CD4-positive, alpha-beta T cell treated with Interleukin-15 for 4 hours (primary cell): ENCODE measurements around the gene CCDC33.
A peak's percentile ranks its signal among the peaks of the same experiment; 100 is the strongest.

Experiments used
- DNase-seq: peaks from one replicate; pipeline ENCODE4 v3.0.0-alpha.2; 2020; ENCODE audit warnings: low spot score

The CCDC33 gene

DNA sequence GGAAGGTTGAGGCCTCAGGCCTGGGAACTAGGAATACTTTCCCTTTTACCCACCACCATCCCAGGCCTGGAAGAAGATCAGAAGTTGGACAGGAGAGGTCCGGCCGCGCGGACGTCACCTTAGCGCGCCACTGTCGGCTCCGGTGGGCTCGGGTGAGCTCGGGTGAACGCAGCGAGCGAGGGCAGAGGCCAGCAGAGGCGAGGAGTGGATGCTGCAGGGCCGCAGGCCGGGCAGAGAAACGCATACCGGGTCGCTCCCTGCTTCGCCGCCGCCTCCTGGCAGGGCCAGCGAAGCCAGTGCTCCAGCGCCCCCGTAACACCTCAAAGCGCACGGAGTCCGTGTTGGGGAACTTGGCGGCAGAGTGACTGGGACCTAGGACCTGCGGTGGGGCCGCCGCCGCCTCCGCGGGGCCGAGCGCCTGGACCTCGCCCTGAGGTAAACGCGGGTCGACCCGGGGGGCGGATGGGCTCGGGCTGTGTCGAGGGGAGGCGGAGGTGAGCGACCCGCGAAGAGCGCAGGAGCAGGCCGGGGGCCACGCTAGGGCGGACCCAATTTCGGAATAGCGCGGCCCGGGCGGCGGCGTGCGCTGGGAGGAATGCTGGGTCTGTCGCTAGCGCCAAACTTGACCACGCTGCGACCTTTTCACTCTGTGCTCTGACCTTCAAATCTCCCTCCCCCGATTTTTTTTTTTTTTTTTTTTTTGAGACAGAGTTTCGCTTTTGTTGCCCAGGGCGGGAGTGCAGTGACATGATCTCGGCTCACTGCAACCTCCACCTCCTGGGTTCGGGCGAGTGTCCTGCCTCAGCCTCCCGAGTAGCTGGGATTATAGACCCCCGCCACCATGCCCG is 129.7 kb downstream of the CCDC33 start:
- DNase-seq = no peak

DNA sequence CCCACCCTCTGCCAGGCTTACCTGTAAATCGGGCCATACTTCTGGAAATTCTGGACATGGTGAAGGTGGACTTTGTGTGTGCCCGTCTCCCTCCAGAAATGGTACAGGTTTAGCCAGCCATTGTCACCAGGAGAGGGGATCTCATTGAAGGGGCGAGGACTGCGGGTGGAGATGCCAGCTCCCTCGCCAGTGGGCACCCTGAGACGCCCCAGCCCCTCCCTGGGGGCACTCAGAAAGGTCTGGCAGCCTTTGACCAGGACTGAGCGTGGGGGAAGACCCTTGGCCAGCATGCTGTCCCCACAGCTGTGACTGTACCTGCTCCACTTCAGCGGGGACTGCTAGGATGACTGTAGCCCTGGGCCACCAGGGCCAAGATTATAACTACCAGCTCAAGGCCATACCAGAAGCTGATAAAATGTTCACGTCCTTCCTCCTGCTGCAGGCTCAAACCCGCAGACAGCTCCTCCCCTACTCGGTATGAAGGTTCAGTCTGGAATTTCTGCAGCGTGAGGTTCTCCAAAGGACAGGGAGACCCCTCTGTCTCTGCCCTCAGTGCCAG is 131.2 kb downstream of the CCDC33 start, which contains the start of gene CYP11A1:
CYP11A1 (minus strand) TSS at position 351 of the 559 bp plus-strand sequence; CDS start at position 290, 61 bp downstream.
- DNase-seq = no peak

DNA sequence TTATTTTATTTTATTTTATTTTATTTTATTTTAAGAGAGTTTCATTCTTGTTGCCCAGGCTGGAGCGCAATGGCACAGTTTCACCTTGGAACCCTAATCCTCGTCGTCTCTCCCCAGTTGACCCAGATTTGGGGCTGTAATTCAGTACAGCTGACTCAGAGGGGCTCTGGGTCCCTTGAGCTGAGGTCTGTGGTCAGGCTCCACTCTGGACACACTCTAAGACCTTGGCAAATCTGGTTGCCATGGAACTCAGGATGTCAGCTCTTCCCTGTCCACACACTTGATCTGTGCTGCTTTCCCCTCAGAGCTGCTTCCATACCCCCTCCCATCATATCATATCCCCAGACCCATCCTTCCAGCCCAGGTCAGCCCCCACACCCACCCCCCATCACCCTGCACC is 132.0 kb downstream of the CCDC33 start:
- no peak for DNase-seq

DNA sequence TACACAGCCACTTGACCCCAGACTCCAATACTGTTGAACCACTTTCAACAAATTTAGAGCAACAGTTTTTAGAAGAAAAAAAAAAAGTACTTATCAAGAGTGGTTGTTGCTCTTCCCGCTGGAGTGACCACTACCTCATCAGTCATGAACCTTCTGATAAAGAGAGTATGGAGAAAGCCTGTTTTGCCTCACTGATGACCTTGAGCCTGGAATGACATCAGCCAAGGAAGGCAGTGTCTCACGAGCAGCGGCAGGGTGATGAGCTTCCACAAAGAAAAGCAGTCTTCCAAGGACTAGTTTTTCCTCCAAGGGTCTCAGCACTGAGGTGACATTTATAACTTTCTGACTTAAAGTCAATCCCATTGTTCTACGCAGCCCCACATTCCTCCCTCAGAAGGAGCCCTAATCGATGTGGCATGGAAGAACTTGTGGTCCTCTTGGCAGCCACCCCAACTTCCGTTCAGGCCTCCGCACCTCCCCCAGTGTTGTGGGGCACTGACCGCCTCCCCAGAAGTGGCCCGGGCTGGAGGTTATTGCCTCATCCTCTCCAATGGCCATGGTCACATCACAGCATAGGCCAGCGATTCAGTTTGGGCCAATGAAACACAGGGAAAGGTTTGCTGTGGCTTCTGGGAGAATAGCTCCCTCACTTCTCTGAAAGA is 133.1 kb downstream of the CCDC33 start:
- no peak for DNase-seq

DNA sequence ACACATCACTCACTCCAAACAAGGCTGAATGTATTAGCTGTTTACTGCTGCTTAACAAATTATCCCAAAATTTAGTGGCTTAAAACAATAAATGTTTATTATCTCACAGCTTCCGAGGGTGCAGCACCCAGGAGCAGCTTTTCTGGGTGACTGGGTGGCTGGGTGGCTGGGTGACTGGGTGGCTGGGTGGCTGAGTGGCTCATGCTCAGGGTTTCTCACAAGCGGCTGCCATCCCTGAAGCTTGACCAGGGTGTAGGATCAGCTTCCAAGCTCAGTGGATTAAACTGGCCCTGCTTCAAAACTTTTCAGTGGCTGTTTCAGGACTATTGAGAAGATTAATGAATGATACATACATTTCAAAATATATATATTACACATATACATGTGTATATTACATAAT is 133.6 kb downstream of the CCDC33 start:
- DNase-seq = no peak

DNA sequence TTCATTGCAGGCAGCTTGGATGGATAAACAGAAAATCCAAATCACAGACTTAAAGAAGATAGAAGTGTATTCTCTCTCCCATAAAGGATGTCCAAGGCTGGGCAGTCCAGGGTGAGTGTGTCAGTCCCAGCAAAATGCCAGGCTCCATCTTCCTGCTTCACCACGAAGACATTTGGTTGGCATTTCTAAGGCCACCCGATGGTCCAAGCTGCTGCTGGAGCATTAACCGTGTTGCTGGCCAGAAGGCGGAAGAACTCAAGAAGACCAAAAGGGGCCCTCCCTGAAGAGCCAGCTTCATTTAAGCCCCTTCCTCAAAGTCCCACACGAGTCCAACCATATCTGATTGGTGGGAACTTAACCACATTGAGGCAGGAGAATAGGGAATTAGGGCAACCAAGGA is 134.3 kb downstream of the CCDC33 start:
- no peak for DNase-seq

DNA sequence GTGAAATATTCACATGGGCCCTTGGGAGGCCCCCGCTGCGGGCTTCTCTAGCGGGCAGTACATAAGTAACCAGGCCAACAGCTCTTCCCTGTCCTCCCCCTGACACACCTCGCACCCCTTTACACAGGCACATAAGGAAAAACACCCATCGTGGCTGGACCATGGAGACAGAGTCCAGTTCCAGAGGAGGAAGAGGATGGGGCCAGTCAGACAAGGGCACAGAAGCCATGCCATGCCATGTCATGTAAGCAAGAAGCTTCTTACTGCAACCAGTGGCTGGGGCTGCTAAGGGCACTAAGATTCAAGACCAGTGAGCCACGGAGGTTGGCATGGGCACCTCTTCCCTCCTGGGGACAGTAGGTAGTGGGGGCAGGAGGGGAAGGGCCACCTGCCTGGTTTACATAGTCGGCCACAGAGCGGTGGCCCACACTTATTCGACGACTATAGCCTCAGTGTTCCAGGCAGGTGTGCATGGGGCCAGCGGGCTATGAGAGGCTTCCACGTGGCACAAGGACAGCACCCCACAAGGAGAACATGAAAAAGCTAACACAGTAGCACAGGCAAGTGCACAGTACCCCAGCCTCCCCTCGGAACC is 137.0 kb downstream of the CCDC33 start:
- DNase-seq = no peak

DNA sequence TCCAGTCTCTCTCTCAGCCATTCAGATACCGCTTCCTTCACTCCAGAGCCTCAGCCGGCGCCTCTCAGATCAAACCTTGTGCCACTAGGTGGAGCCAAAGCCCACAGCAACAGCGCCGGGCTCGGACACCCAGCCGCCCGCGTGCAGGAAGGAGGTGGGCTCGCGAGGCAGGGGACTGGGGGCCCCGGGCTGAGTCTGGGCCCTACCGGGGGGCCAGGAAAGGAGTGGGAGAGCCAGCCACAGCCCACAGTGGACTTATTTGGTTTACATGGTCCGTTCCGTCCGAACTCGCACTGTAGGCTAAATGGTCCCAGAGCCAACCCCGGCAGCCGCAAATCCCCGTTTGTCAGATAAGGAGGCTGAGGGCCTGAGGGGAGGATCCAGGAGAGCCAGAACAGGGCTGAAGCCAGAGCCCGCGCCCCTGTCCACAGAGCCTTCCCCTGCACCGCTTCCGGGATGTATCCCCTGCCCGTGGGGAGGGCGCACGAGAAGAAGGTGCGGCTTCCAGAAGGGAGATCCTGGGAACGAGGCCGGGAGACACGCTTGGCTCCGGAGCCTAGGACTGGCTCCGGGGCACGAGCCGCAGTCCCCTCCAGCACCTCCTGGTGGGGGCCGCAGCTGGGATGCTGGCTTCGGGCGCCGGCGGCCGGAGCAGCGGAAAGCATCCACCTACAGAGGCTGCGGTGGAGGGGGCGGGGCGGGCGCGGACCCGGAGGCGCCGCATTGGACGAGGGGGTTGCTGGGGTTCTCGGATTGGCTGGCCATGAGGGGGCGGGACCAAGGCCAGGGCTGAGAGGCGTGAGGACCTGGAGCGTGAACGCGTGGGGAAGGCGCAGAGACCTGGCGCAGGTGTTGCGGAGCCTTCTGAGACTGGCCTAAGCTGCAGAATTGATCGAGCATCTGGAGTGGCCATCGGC is 137.9 kb downstream of the CCDC33 start:
- peak; percentile 95 for DNase-seq

DNA sequence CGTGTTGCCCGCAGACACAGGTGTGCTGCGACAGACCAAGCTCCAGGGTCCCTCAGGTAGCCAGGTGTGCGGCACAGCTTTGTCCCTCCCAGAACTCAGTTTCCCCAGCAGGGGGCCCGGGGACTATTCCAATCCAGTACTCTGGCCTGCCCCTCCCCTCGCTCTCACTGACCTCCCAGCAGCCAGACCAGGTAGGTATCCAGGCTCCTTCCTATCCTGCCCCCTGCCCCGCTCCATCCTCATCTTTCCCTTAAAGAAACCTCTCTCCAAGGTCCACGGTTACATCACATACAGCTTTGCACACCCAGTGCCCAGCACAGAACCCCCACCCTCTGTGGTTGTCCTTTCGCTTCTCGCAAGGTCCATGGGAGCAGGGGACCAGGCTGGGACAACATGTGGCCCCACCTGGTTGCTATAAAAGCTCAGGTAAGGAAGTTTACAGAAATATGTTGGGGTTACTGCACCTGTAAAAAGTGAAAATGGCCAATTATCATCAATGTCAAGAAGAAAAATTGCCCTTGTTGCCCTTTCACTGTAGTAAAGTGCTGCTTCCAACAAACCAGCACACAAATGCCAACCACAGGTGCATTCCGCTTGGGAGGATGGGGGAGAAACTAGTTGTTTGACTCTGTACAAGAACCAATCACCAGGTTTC is 138.6 kb downstream of the CCDC33 start:
- DNase-seq = no peak

DNA sequence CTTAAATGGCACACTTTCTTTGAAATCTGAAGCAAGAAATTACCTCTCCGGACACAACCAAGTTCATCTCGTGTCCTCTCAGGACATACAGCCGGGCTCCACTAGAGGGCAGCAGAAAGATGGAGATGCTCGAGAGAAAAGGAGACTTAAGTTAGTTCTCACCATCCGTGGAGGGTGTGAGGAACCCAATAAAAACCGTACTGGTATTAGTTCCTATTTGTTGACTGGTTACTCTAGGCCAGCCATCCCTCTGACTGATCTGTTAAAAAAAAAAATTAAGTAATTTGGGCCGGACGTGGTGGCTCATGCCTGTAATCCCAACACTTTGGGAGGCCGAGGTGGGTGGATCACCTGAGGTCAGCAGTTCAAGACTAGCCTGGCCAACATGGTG is 139.2 kb downstream of the CCDC33 start:
- peak; percentile 87 for DNase-seq

DNA sequence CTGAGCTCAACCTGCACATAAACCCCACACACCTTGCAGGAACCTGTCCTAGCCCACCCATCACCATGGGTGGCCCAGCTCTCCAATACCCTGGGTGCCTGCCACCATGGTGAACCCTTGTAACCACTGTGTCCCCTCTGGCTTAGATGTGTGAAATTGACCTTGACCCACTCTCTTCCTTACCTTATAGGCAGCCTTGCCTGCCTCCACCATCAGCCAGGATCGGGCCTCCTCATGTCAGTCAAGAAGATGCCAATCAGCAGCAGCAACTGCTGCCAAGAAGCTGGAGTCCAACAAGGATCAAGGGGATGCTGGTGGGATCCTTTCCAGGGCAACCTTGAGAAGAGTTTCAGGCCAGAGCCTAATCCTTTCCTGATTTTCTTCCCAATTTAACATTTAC is 140.1 kb downstream of the CCDC33 start:
- no peak for DNase-seq

DNA sequence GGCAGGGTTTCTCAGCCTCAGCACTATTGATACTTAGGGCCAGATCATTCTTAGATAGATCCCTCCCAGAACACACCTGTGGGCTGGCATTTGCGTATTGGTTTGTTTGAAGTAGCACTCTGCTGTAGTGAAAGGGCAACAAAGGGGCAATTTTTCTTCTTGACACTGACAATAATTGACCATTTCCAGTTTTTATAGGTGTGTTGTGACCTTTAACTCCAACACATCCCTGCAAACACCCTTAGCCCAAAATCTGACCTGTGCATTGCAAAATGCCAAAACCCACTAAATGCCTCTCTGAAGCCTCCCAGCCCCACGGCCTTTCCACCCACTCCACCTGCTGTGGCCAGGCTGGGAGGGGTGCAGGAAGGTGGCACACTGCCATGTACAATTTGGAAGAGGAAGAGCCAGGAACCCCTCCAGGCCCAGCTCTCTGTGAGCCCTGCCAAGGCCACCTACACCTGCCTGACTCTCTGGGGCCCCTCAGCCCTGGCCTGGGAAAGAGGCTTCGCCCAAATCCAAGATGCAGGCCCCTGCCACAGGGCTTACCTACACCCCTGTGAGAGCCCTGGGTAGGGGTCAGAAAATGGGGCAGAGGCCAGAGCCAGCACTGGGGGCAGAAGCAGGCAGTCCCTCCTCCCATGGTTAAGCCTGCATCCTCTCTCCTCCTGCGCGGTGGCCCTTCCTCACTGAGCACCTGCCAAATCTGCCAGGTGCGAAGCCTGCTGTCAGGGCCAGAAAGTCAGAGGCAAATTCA is 140.9 kb downstream of the CCDC33 start:
- no peak for DNase-seq

DNA sequence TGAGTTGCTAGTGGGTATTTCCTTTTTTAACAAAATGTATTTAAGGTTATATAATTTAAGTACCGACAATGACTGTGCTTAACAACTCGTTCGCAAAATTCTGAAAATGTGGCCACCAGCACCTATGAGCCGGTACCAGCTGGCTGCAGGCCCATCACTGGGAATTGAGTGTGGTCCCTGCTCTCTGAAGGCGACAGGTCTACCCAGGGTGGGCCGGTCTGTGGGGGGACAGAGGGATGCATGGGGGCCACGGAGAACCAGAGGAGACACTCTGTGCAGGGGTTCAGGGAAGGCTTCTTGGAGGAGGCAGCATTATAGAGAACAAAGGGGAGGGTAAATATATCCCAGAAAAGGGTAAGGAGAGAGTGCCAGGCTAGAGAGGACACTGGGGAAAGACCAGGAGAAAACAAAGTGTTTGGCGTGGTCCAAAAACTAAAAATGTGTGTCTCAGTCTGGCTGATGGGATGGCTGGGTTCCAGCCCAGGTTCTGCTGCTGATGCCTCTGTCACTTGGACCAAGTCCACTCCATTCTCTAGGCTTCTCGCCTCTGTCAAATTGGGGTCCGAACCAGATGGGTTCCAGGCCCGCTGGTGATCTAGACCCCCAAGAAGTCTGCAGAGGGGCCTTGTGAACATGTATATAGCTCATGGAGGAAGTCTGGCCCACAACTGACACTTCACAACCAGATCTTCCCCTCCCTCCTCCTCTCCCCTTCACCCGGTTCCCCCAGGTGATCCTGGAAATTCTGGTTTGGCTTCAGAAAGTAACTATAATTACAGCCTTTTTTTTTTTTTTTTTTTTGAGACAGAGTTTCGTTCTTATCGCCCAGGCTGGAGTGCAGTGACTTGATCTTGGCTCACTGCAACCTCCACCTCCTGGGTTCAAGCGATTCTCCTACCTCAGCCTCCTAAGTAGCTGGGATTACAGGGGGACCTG is 142.0 kb downstream of the CCDC33 start:
- DNase-seq = no peak

DNA sequence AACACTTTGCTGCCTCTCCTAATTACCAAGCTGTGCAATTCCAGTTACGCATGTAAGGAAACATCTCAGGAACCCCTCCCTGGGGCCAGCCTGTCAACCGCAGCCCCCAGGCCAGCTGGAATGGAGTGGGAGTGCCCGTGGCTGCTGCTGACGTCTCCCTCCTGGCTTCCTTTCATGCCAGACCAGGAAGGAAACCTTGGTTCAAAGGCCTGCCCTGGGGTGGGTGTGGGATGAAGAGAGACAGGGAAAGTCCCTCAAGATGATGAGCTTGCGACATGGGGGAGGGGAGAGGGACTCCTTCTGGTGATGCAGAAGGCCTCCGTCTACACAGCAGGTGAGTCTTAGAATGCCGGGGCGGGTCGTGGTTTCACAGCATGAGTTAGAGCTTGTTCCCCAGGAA is 142.7 kb downstream of the CCDC33 start:
- DNase-seq = no peak

DNA sequence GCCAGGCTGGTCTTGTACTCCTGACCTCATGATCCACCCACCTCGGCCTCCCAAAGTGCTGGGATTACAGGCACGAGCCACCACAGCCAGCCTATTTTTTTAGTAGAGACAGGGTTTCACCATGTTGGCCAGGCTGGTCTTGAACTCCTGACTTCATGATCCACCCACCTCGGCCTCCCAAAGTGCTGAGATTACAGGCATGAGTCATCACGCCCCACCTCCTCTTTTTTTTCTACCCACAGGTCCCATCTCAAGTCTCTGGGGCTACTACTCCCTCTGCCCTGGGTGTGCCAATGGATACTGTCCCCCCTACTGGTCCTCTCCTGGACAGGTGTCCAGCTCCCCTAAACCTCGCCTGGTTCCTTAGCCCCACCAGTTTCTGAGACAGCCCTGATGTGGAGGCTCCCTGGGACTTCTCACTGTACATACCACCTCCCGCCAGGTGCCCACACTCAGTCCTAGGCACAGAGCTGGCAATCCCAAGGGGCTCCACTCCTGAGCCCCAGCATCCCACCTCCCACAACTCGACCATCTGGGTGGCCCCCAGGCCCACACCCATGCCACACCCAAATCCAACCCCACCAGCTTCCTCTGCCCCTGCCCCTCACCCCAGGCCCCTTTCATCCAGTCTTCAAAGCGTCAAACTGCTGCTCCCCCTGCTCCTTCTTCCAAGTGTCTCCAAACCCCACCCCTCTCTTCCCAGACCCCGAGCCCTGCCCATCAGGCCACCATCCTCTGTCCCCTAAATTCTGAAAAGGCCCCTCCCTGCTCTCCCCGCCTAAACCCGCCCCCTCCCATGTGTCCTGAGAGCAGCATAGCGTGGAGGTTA is 144.4 kb downstream of the CCDC33 start:
- DNase-seq = no peak

DNA sequence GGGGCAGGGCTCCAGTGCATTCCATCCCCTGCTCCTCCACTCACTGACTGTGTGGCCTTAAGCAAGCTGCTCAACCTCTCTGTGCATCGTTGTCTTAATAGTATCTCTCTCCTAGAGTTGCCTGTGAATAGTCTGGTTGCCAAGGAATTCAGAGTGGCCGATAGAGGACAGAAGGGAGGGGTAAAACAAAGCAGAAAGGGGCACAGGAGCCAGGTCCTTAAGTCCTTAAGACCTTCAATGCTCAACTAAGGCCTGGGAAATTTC is 145.0 kb downstream of the CCDC33 start:
- DNase-seq = no peak

DNA sequence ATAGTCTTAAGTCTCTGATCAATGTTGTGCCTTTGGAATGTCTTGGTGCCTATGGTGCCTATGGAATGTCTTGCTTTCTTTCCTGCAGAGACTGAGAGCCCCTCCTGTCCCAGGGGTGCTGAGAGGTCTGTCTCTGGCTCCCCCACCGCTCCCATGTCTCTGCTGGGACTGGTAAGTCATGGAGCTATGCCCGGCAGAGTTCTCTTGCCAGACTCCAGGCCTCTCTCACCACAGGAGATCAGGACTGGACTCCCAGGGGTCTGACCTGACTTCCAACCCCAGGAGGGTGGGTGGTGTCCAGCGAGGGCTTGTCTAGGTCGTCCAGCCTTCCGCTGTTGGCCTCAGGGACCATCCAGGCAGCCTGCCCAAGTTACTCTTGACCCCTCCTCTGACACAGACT is 145.4 kb downstream of the CCDC33 start:
- no peak for DNase-seq

DNA sequence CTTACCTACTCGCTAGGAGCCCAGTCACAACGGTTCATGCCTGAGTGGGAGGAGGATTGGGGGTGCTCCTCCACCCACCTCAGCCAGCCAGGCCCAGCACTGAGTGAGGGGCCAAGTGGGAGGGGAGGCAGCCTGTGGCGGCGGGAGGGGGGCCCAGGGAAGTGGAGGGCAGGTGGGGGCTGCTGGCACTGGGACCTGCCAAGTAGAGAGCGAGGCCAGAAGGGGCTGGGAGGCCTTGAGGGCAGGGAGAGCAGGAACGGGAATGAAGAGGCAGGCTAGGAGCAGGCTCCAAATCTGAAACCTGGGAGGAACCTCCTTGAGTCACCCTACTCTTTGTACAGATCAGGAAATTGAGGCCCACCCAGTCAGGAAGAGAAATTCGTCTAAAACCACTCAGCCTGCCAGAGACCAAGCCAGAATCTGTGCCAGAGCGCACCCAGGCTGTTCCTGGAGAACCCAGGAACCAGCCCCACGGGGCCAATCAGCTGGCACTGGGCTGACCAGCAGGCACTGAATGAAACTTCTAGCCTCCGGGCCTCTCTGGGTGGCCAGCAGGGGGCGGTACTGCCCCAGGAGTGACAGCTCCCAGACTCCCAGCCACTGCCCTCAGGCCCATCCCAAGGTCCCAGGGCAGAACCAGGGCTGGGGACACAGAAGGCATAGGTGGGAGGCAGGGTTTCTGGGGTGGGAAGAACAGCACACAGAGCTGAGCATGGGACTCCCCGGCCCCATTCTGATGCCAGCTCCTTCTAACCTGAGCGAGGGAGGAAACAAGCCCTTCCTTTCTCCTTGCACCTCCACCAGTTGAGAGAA is 146.1 kb downstream of the CCDC33 start:
- DNase-seq = peak; percentile 76
